ENCODE data around the gene KLHDC8A.

- TF ChIP-seq YY1 (IDR thresholded peaks at IDR 0.05; ENCODE audit: extremely low read depth, insufficient replicate concordance, low read depth, low read length), result no peak
- TF ChIP-seq CTCF (IDR thresholded peaks at IDR 0.05 in 2 of 3, conservative IDR thresholded peaks at IDR 0.05 in 1 of 3; ENCODE audit: borderline replicate concordance in 1 of 3, insufficient read depth in 1 of 3, low read depth in 2 of 3, low read length in 2 of 3), result no peak
- no peak for TF ChIP-seq RAD21 (IDR thresholded peaks at IDR 0.05; ENCODE audit: low read depth)
- TF ChIP-seq EZH2phosphoT487 (IDR thresholded peaks at IDR 0.05; ENCODE audit: borderline replicate concordance), result no peak
- 0 out of 2 replicates have a peak, but pooled peaks have one; percentile 13 for TF ChIP-seq POLR2AphosphoS5 (IDR thresholded peaks at IDR 0.05; ENCODE audit: low read depth, low read length)
- TF ChIP-seq TCF7L2 (IDR thresholded peaks at IDR 0.05; ENCODE audit: borderline replicate concordance, extremely low read depth, insufficient read depth, insufficient read length), result peak; percentile 21
Measured at GRCh38 chr1:205298191-205298994, 58.3 kb downstream of the KLHDC8A start.
